ENCODE results near the gene SULT1C3.

SULT1C3 gene

DNA sequence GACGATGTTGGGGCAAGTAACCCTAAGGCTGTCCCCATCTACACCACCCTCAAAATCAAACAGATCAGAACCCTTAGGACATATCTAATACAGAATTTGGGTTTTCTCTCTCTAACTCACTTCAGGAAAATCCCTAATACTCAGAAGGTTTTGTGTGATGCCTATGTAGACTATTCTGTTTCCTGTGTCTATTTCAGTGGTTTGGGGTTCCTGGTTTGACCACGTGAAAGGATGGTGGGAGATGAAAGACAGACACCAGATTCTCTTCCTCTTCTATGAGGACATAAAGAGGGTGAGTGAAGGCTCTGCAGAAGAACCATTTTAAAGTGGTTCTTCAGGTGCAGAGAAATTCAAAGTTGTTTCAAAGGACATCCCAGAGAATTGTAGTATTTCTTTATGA, 65.2 kb downstream of the SULT1C3 start:
- DNase-seq (ENCODE audit: low spot score) = no peak

DNA sequence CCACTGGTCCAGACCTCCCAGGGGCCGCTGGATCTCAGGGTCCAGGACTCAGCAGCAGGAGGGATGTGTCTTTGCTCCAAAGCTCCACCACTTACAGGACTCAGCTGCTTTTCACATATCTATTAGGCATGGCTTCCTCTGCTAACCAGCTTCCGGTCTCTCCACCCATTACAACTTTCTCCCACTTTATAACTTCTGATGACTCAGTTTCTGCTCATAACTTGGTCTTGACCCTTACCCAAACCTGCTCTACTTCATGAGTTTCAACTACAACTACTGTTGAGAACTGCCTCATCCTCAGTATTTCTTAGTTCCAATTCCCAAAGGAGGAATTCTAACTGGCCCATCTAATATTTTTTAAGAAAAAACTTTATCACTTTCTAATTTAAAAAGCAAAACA, 66.1 kb downstream of the SULT1C3 start:
- DNase-seq (ENCODE audit: low spot score) = peak; percentile 23

DNA sequence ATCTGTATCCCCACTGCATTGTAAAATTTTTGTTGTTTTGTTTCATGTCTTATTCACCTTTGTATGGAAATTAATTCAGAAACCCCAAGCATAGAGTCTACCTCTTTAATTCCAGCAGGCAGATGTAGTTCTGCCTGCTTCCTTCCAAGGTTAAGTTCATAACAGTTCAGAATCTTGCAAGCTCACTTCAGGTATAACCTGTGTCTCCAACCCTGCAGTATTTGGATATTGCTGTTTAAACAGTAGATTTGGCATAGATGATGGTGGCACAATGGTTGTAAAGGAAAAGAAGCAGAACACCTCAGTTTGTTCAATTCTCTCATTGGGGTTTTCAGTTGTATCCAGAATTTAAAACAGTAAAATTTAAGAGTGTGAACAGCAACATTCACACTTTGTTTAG, 70.1 kb downstream of the SULT1C3 start:
- DNase-seq (ENCODE audit: low spot score) = no peak
